ENCODE data around the gene VPS37B. TPM values are rescaled to one million over a fixed set of nuclear protein-coding genes. Genes with fewer than 3 reads are reported as not detected.

The VPS37B gene
- polyA plus RNA-seq, 4 donors, result 16.8 to 28.6 (median 23.7) TPM

DNA sequence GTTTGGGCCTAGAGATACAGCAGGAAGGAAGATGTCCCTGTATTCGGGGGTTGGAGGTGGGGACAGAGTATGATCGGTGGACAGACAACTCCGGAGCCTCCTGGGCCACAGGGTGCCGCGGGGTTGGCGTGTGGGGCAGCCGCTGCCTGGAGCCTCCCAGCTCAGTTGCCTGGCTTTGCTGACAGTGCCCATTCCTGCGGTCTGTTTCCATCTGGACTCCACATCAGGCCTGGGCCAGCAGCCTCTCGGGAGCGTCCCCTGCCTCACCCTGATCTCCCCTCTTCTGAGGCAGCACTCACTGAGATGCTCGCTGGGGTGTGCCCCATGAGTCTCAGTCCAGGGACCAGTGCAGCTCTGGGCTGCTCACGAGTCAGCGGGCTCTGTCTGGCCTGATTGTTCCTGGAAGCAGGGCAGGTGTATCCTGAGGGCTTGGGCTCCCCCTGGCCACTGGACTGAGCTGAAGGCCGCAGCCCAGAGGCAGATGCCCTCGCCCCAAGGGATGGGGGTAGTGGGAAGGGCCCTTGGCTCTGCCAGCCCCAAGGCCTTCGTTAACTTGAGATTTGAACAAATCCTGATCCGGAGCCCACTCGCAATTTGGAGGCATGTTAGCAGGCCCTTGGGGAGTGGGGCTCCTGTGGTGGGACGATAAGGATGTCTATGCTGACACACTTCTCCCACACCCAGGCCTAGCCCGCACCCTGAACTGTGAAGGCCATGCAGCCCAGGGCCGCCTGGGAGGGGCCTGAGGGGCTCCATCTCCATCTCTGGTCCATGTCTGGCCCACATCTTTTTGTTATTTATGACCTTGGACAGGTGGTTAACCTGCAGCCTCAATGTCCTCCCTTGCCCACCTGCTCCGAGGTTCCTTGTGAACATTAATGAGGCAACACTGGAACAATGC, 53.2 kb downstream of the VPS37B start:
- no peak for DNase-seq (ENCODE audit: low read depth in 4 of 4, low spot score in 3 of 4)

DNA sequence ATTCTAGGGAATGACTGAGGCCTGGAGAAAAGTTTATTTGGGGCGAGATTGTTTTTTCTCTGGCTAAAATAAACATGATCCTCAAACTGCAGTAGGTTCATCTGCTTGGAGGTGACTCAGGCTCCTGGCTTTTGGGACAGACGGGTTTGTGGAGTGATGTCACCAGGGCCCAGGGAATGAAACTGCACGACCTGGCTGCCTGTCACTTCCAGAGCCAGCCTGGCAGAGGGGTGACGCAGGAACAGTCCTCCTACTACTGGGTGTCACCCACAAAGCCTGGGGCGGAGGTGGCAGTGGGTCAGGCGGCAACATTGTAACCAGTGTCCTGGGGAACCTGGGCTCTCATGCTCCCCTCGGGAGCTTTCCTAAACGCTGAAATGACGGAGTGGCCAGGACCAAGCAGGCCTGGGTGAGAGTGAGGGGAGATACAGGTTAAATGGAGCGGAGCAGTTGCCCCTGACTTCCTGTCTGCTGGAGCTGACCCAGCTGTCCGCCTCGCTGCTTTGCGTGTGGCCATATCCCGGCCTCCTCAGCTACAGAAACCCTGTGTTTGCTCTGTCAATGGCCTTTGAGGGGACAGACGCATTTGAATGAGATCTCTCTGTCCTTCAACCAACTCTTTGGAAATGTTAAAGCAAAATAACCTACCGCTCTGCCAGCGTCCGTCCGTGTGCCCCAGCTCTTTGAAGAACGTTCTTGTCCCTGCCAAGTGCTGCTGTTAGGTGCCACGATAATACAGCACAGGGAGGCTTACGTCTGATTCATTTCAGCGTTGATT, 54.2 kb downstream of the VPS37B start:
- no peak for DNase-seq (ENCODE audit: low read depth in 4 of 4, low spot score in 3 of 4)

DNA sequence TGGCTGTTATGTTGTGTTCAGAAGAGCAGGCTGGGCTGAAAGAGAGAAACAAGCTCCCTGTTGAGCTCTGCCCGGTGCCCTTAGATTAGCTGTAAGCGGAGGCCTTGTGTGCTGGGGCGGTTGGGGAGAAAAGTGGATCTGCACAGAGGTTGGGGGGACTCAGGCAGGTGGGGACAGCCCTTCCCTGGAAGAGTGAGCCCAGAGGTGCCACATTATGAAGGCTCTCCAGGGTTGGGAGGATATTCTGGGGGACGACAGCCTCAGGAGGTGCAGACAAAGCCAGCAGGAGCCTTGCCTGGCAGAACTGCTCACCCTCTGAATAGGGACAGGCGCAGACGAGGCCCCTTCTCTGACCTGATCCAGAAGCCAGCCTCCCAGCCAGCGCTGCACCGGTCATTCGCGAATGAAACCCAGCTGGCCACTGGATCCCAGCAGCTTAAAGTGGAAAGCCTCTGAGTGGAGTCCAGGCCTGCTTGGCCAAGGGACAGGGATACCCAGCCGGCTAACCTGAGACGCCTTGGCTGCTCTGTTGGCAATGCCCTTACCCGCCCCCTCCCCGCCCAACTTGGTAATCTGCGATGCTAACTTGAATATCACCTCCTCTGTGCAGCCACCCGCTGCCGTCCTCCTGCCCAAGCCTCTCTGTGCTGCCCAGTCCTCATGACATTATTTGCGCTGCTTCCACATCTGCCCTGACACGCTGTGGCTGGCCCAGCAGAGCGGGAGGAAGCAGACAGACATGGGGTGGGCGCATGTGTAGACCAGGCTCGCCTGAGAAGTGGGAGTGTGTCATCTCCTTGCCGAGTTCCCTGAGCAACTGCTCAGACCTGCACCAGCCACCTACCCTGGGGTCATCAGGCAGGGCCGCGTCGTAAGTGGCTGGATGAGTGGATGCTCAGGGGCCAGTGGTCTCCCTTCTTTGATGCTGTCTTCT, 55.1 kb downstream of the VPS37B start:
- no peak for DNase-seq (ENCODE audit: low read depth in 4 of 4, low spot score in 3 of 4)

DNA sequence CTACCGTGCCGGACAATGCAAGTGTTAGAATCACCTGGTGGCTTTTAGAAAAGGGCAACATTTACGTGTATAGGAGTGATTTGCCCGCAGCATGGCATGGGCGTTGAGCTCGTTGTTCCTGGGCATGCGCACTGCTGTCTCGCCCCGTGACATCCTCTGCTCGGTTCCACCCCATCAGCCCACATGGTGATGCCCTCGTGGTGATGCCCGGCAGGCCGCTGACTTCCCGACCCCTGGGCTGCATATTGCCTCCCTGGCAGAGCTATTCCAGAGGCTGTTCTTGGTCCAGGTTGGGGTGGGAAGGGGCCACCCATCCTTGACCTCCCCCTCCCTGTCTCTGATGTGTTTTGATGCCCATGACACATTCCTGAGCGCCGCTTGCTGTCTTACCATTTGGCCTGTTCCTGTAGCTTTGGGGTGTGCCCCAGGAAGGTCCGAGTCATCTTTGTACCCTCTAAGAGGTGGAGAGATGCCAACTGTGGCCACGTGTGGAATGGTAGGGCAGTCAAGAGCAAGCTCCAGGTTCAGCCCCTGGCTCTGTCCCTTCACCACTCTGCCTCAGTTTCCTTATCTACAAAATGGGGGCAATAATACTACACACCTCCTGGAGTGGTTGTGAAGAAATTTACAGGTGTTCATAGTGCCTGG, 55.9 kb downstream of the VPS37B start:
- DNase-seq (ENCODE audit: low read depth in 4 of 4, low spot score in 3 of 4), result no peak

DNA sequence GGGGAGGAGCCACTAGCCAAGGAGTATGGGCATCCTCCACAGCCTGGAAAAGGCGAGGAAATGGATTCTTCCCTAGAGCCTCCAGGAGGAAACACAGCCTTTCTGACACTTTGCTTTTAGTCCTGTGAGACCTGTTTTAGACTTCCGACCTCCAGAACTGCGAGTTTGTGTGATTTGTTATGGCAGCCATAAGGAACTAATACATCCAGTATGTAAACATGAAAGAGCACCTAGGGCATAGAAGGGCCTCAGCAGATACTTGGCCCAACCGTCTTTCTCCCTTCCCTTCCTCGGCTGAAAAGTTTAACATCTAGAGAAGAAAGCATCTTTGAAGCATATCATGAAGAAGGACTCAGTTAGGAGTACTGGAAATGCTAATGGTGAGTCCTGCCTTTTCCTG, 57.1 kb downstream of the VPS37B start:
- no peak for DNase-seq (ENCODE audit: low read depth in 4 of 4, low spot score in 3 of 4)

DNA sequence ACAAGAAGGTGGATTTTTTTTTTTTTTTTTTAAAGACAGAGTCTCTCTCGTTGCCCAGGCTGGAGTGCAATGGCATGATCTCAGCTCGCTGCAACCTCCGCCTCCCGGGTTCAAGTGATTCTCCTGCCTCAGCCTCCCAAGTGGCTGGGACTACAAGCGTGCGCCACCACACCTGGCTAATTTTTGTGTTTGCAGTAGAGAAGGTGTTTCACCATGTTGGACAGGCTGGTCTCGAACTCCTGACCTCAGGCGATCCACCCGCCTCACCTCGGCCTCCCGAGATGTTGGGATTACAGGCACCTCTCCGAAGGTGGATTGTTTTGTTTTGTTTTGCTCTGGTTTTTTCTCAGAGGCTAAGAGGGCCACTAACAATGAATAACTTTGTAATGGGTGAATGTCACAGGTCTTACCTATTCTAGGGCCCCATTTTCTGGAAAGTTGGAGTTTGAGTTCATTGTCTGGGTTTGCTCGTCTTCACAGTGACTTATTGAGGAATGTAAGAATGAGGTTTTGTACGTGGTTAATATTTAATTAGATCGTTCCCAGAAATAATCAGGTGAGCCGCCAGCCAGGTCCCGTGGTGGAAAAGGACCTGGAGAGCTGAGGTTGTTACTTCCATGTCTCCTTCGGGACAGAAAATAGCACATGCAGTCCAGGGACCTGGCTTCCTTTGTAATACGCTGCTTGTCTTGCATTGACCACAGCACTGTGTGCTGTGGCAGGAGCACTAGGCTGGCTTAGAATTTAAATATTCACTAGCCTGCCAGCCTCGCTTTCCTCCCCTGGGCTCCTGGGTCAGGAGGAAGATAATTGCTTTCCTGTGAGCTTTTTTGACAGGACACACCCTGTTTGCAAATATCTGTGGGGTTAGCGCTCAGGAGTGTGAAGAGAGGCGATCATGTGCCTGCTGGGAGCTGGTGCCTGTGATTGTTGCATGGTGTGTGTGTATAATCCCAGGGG, 58.3 kb downstream of the VPS37B start:
- no peak for DNase-seq (ENCODE audit: low read depth in 4 of 4, low spot score in 3 of 4)

DNA sequence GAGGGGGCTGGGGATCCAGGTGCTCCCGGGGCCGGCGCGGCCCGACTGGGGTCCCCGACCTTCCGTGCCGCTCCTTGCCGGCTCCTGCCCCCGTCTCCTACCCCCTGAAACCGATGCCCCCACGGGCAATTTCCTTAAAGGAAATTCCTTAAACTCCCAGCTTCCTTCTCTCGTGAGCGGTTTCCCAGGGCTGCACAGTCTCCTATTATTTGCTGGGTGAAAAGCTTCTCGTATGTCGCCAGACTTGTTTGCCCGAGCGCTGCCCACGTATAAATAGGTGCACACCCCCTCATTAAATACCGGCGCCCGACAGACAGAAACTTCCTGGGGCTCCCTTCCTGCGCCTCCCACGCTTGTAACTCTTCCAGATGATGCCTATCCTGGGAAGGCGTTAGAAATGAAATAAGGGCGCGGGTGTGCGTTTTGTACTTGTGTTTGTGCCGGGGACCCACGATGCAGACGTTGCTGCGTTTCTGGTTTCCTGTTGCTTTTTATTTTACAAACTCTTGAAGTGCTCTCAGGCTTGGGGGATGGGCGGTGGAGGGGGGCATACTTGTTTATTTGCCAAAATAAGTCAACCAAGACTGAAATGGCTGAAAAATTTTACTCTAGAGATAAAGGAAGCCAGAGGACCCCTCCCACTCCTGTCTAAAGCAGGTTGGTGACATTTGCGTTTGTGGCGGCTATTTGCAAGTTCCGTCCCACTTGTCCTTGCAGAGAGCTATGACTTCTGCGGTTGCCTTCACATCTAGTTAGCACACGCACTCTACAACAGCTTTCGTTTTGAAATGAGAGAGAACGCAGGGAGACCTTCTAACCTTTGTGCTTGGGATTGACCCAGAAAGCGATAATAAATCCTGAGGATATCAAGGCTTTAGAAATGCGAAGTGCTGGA, 59.6 kb downstream of the VPS37B start:
- peak in 1 of 4 donors; percentile 61 for DNase-seq (ENCODE audit: low read depth in 4 of 4, low spot score in 3 of 4)

DNA sequence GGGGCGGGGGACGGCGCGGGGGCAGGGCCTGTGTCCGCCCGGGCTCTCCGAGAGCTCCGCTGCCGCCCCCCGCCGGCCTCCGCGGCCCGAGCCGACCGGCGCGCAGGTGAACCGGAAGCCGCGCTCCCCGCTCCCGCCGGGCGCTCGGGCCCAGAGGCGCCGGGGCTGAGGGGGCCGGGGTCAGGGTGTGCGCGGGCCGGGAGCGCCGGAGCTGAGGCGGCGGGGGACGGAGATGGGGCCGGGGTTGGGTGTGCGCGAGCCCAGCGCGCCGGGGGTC, 60.2 kb downstream of the VPS37B start:
- no peak for DNase-seq (ENCODE audit: low read depth in 4 of 4, low spot score in 3 of 4)

DNA sequence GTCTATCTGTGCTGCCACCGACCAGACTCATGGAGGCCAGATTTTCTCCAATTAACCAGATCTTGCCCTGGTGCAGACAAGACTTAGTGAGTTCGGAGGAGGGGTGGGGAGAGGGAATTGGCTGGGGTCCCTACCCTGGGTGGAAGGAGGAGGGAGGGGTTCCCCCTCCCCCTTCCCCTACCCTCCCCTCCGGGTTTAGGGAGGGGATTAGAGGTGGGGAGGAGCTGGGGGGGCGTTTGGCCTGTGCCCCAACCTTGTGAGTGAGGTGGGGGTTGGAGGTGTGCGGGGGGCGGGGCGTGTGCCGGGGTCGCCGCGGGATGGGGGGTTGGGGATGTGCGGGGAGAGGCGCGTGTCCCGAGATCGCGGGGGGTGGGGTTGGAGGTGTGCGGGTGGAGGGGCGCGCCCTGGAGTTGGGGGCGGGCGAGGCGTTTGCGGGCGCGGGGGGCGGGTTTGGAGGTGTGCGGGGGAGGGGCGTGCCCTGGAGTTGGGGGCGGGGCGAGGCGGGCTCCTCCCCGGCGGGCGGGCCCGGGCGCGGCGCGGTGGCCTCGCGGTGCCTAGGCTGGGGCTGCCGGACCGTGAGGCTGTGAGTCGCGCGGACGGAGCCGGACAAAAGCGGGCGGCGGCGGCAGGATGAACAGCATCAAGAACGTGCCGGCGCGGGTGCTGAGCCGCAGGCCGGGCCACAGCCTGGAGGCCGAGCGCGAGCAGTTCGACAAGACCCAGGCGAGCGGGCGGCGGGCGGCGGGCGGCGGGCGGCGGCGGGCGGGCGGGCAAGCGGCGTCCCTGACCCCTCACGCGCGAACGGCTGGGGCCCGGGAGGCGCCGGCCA, 60.8 kb downstream of the VPS37B start, which contains the start of gene HIP1R:
Gene HIP1R, plus strand, starts transcription at position 537 of the 829 bp plus-strand sequence. Its CDS starts 94 bp downstream, at position 631.
- peak in 1 of 4 donors; percentile 52 for DNase-seq (ENCODE audit: low read depth in 4 of 4, low spot score in 3 of 4)

DNA sequence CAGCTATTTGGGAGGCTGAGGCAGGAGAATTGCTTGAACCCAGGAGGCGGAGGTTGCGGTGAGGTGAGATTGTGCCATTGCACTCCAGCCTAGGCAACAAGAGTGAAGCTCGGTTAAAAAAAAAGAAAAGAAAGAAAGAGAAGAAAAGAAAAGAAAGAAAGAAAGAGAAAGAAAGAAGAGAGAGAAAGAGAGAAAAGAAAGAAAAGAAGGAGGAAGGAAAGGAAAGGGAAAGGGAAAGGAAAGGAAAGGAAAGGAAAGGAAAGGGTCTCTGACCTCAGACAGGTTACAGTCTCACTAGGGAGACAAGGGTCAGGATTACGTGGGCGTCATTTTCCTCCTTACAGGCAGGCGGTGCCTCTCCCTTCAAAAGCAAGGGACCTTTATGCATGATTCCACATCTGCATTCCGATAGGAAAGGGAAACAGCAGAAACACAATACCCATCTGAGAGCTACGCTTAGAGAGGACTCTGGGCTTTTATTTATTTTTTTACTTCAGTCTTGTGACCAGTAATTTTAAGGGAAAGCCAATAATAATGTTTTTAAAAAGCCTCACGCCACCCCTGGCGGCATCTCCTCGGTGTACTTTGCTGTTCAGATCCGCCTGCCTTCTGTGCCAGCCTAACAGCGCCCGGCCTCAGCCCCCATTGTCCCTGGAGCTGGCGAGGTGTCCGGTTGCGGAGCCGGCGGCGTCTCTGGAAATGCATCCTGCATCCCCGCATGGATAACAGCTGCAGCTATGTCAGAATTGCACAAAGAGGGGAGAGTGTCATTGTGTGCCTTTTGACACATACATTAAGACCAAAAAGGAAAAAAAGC, 61.6 kb downstream of the VPS37B start:
- DNase-seq (ENCODE audit: low read depth in 4 of 4, low spot score in 3 of 4), result peak in 3 of 4 donors; percentile 62 to 76 (median 66)

DNA sequence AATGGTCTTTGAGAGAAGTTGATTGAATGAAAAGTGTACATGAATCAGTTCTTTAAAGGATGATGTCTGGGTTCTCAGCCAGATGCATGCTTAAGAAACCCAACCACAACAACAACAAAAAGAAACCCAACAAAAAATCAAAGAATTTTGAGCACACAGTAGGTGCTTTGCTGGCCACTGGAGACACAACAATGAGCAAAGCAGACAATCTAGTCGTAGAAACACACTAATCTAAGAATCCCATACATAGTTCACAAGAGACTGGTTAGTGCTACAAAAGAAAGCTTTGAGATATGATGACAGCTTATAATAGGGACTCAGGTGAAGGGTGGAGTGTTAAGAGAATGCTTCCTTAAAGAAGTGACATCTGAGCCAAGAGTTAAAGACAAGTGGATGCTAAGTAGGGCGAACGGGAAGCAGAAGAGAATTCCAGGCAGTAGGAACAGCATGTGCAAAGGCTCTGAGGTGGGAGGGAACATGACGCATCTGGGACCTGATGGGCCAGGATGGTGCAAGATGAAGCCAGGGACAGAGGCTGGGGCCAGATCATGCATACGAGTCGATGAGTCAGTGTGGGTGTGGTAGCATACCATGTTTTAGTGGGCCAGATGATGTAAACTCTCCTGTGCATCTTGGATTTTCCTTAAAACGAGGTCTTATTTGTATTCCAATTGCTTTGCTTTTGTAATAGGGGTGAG, 65.3 kb downstream of the VPS37B start:
- no peak for DNase-seq (ENCODE audit: low read depth in 4 of 4, low spot score in 3 of 4)

DNA sequence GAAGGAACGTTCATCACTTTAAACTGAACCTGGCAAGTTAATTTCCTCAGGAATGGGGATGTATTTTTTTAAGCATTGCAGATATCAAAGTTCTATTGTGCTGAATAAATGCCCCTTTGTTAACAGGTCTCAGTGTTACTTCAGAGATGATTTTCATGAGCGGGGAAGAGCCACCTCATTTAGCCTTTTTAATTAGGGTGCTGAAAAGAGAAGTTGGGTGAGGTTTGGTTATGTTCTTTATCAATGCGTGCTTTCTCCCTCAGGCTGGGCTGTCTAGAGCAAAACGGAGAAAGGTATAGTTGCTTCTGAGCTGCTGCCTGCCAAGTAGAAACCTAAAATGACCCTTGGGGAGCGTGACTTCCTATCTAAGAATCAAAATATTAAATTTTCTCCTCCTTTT, 68.7 kb downstream of the VPS37B start:
- no peak for DNase-seq (ENCODE audit: low read depth in 4 of 4, low spot score in 3 of 4)

DNA sequence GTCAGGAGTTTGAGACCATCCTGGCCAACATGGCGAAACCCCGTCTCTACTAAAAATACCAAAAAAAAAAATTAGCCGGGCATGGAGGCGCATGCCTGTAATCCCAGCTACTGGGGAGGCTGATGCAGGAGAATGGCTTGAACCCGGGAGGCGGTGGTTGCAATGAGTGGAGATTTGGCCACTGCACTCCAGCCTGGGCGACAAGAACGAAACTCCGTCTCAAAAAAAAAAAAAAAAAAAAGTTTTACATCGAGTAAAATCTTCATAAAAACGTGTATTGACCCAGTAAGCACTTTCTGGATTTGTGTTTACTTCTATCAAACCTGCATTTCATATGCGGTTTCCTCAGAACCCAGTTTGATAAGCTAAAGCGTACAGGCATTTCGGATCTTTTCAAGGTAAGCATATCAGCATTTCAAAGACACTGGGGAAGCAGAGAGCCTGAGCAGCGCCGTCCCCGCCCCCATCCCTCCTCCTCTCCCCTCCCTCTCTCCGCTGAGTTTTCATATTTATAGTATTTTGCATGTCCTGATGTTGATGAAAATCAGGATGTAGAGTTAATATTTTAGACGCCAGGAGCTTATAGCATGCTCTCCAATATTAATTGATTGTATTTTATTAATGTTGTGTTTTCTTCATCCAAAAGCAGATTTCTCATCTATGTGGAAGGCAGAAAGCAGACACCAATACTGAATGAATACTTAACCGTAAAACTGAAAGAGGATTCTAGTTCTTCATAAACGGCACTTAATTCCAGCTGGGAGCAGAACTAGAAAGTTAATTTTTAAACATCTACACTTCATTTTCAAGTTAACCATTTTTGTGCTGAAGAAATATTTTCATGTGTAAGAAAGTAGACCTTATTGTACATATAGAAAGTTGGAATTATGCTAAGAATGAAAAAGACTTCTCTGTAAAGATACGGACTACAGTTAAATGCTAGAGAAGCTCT, 69.9 kb downstream of the VPS37B start:
- DNase-seq (ENCODE audit: low read depth in 4 of 4, low spot score in 3 of 4), result no peak

DNA sequence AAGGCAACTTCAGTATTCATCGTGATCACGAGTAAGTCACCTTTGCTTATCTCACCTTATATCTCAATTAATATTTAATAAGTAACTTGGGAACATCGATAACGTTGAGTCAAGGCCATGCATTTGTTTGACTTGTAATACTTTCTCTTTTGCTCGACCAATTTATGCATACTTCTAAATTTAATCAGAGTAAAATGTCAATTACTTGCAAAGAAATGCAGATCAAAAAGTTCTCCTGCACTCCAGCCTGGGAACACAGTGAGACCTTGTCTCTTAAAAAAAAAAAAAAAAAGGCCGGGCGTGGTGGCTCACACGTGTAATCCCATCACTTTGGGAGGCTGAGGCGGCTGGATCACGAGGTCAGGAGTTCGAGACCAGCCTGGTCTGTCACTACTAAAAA, 72.5 kb downstream of the VPS37B start:
- DNase-seq (ENCODE audit: low read depth in 4 of 4, low spot score in 3 of 4), result no peak

DNA sequence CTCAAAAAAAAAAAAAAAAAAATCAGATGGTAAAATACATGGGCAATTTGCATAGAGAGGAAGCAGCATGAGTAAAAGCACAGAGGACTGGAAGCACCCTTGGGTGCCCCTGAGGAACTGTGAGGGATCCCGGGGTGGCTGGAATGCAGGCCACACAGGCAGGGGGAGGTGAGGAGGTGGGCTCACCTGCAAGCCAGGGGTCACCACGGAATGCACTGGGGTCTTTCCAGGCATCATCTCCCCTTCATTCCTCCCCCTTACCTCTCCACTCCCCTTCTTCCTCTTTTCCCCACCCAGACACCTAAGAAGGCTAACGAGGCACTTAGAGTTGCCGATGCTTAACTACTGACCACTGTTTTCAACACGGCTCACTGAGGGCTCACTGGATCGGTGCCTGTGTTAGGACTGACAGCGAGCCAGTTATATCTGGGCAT, 75.1 kb downstream of the VPS37B start:
- no peak for DNase-seq (ENCODE audit: low read depth in 4 of 4, low spot score in 3 of 4)

Data from left renal pelvis (tissue), 4 donors.